Upper lobe of left lung (tissue), 4 donors: ENCODE measurements around the gene PLA2G2C.

Source experiments
- POLR2A ChIP-seq, 4 donors: fragments of 450-650 bp; IDR thresholded peaks; one replicate each; pipeline ENCODE4 v1.5.1; 2016 to 2017; ENCODE audit warnings: antibody characterized with exemption in 4 of 4, mild to moderate bottlenecking in 2 of 4
- POLR2AphosphoS5 ChIP-seq, 2 donors: sonication (generic); formaldehyde crosslinking; IDR thresholded peaks; one replicate each; pipeline ENCODE4 v1.5.1; 2017; ENCODE audit warnings: antibody characterized with exemption in 2 of 2
- TF ChIP-seq, protein P1 (sequence below), 6 experiments: fragments of 450-650 bp in 4 of 6; fragments of 200-600 bp in 2 of 6; sonication (generic) in 2 of 6; IDR thresholded peaks; one replicate each; pipeline ENCODE4 v1.5.1; 2016 to 2019; ENCODE audit warnings: antibody characterized with exemption in 6 of 6

DNA sequence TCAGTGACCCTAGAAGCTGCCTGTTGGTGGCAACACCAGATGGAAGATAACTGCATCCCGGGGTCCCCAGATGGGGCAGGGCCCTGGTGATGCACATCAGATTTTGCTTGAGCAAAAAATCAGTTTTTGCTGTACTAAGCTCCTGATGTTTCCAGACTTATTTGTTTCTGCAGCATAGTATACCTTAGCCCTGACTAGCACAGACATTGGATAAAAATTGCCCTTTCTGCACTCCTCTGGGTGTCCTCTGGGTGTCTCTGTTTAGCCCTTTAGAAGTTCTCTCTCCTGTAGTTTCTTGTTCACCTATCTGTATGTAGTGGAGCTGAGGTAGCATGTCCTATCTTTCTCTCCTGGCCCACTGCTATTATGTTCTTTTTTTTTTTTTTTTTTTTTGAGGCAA is 30.3 kb upstream of the PLA2G2C start:
- TF ChIP-seq, protein P1, sequence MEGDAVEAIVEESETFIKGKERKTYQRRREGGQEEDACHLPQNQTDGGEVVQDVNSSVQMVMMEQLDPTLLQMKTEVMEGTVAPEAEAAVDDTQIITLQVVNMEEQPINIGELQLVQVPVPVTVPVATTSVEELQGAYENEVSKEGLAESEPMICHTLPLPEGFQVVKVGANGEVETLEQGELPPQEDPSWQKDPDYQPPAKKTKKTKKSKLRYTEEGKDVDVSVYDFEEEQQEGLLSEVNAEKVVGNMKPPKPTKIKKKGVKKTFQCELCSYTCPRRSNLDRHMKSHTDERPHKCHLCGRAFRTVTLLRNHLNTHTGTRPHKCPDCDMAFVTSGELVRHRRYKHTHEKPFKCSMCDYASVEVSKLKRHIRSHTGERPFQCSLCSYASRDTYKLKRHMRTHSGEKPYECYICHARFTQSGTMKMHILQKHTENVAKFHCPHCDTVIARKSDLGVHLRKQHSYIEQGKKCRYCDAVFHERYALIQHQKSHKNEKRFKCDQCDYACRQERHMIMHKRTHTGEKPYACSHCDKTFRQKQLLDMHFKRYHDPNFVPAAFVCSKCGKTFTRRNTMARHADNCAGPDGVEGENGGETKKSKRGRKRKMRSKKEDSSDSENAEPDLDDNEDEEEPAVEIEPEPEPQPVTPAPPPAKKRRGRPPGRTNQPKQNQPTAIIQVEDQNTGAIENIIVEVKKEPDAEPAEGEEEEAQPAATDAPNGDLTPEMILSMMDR (IDR thresholded peaks at IDR 0.05): no peak
- no peak for TF ChIP-seq POLR2AphosphoS5 (IDR thresholded peaks at IDR 0.05)
- no peak for TF ChIP-seq POLR2A (IDR thresholded peaks at IDR 0.05)
